Ishikawa (cell line): Measurements from ENCODE around the gene TM7SF3.

Source experiments
- CEBPB ChIP-seq: IDR thresholded peaks from 2 replicates; pipeline ENCODE4 v1.6.1; 2012
- CREB1 ChIP-seq: IDR thresholded peaks from 2 replicates; pipeline ENCODE4 v1.6.1; 2012; ENCODE audit warnings: low read depth
- EP300 ChIP-seq: IDR thresholded peaks from 2 replicates; pipeline ENCODE4 v1.6.1; 2012; ENCODE audit warnings: borderline replicate concordance
- FOXM1 ChIP-seq: IDR thresholded peaks from 2 replicates; pipeline ENCODE4 v1.6.1; 2012; ENCODE audit warnings: low read depth, borderline replicate concordance
- MAX ChIP-seq: IDR thresholded peaks from 2 replicates; pipeline ENCODE4 v1.6.1; 2012
- NFIC ChIP-seq: IDR thresholded peaks from 2 replicates; pipeline ENCODE4 v1.6.1; 2012
- RAD21 ChIP-seq: IDR thresholded peaks from 2 replicates; pipeline ENCODE4 v1.6.1; 2012; ENCODE audit warnings: low read depth
- TAF1 ChIP-seq: IDR thresholded peaks from 2 replicates; pipeline ENCODE4 v1.6.1; 2012; ENCODE audit warnings: low read depth, mild to moderate bottlenecking
- ZBTB7A ChIP-seq: IDR thresholded peaks from 2 replicates; pipeline ENCODE4 v1.6.1; 2012; ENCODE audit warnings: low read depth
- TF ChIP-seq, protein P1 (sequence below): IDR thresholded peaks from 2 replicates; pipeline ENCODE4 v1.6.1; 2012; ENCODE audit warnings: low read depth, mild to moderate bottlenecking

DNA sequence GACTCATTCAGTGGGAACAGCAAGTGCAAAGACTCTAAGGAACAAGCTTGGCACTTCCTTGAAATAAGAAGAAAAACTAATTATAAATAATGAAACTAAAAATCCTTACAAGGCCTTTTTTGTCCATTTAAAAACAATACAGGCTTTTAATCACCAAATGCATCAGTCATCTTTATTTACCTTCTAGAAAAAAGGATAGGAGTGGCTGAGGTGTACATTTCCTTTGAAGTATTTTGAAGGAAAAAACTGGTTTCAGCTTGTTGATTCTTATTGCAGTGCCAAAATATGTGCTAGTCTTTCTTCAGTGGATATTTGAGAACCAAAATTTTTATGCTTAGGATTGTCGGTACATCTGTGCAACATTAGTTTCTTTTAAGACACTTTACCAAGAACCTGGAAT lies 38.0 kb upstream of the TM7SF3 start:
- no peak for TF ChIP-seq FOXM1
- TF ChIP-seq, protein P1, sequence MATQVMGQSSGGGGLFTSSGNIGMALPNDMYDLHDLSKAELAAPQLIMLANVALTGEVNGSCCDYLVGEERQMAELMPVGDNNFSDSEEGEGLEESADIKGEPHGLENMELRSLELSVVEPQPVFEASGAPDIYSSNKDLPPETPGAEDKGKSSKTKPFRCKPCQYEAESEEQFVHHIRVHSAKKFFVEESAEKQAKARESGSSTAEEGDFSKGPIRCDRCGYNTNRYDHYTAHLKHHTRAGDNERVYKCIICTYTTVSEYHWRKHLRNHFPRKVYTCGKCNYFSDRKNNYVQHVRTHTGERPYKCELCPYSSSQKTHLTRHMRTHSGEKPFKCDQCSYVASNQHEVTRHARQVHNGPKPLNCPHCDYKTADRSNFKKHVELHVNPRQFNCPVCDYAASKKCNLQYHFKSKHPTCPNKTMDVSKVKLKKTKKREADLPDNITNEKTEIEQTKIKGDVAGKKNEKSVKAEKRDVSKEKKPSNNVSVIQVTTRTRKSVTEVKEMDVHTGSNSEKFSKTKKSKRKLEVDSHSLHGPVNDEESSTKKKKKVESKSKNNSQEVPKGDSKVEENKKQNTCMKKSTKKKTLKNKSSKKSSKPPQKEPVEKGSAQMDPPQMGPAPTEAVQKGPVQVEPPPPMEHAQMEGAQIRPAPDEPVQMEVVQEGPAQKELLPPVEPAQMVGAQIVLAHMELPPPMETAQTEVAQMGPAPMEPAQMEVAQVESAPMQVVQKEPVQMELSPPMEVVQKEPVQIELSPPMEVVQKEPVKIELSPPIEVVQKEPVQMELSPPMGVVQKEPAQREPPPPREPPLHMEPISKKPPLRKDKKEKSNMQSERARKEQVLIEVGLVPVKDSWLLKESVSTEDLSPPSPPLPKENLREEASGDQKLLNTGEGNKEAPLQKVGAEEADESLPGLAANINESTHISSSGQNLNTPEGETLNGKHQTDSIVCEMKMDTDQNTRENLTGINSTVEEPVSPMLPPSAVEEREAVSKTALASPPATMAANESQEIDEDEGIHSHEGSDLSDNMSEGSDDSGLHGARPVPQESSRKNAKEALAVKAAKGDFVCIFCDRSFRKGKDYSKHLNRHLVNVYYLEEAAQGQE: no peak
- TF ChIP-seq EP300: no peak
- no peak for TF ChIP-seq CEBPB
- no peak for TF ChIP-seq NFIC
- no peak for TF ChIP-seq CREB1
- TF ChIP-seq MAX: no peak
- no peak for TF ChIP-seq RAD21
- TF ChIP-seq TAF1: no peak
- no peak for TF ChIP-seq ZBTB7A
